Activated T-cell treated with anti-CD3 and anti-CD28 coated beads for 48 hours (primary cell): ENCODE data around the gene PCDHGA4.
"Not testable (repeated sequence)": the region's sequence is repeated elsewhere in the genome, so short reads cannot be mapped to it uniquely, and the experiment has no call there.

Experiments used
- DNase-seq: peaks from one replicate; pipeline ENCODE4 v3.0.0-alpha.2; 2020; ENCODE audit warnings: low read depth

The PCDHGA4 gene

GRCh38 chr5:141384471-141385267 lies 29.8 kb downstream of the PCDHGA4 start:
- DNase-seq, result no peak

- peak; percentile 31 for DNase-seq
Observed at GRCh38 chr5:141387557-141388311, 32.9 kb downstream of the PCDHGA4 start, which contains the start of gene PCDHGB4. PCDHGB4 (plus strand) TSS chr5:141387698; CDS start chr5:141387885, 187 bp downstream.

- DNase-seq, result no peak
Observed at GRCh38 chr5:141388661-141389060, 33.8 kb downstream of the PCDHGA4 start.

GRCh38 chr5:141389153-141390042 lies 34.6 kb downstream of the PCDHGA4 start:
- DNase-seq, result no peak

- DNase-seq, result no peak
Observed at GRCh38 chr5:141392429-141393198, 37.8 kb downstream of the PCDHGA4 start, which contains the start of gene PCDHGA8. PCDHGA8 (plus strand) TSS chr5:141392633; CDS start chr5:141392814, 181 bp downstream.

- DNase-seq, result no peak
Observed at GRCh38 chr5:141393267-141393666, 38.4 kb downstream of the PCDHGA4 start.

- not testable (repeated sequence) for DNase-seq
Observed at GRCh38 chr5:141394401-141395187, 39.8 kb downstream of the PCDHGA4 start.

- peak; percentile 40 for DNase-seq
Observed at GRCh38 chr5:141397756-141398551, 43.1 kb downstream of the PCDHGA4 start, which contains the start of gene PCDHGB5. PCDHGB5 (plus strand) TSS chr5:141397947; CDS start chr5:141398128, 181 bp downstream.

GRCh38 chr5:141398608-141399007 lies 43.8 kb downstream of the PCDHGA4 start:
- no peak for DNase-seq

- no peak for DNase-seq
Observed at GRCh38 chr5:141399555-141400258, 44.9 kb downstream of the PCDHGA4 start.

GRCh38 chr5:141402553-141403243 lies 47.9 kb downstream of the PCDHGA4 start, which contains the start of gene PCDHGA9:
PCDHGA9 (plus strand) TSS chr5:141402778; CDS start chr5:141402953, 175 bp downstream.
- DNase-seq, result no peak

- DNase-seq, result no peak
Observed at GRCh38 chr5:141403387-141403786, 48.6 kb downstream of the PCDHGA4 start.
